HCT116 (cell line): ENCODE data around the gene TFF1. TPM values are rescaled to one million over a fixed set of nuclear protein-coding genes. Genes with fewer than 3 reads are reported as not detected.

Experiments
- ATAC-seq: fragments of 200-7000 bp; cut with Tn5 transposase; 2 replicates; pipeline ENCODE4 v1.9.1; 2020; ENCODE audit warnings: mild to moderate bottlenecking, moderate library complexity
- BruUV-seq: library from RNA; stranded (reverse); fragments of 400-500 nt; replicated peaks from 2 replicates; lab custom pipeline; 2021; lab: Mats Ljungman, UMichigan
- CTCF ChIA-PET: fragments of 300-600 bp; sonication (Branson Sonifier 250); formaldehyde crosslinking; loops from one replicate; lab custom pipeline; 2021; ENCODE audit warnings: antibody characterized with exemption; lab: Charles Lee
- POLR2A ChIA-PET: fragments of 300-600, 350-600 bp; sonication (Branson Sonifier 250); formaldehyde crosslinking; loops from one replicate; lab custom pipeline; 2021; ENCODE audit warnings: antibody characterized with exemption; lab: Charles Lee
- RAD21 ChIA-PET, 2 experiments: fragments of 300-600 bp; sonication (Branson Sonifier 250); formaldehyde crosslinking; loops; one replicate each; lab custom pipeline; 2023; ENCODE audit warnings: low total read pairs in 2 of 2; ENCODE audit not compliant: uncharacterized antibody in 2 of 2, unreplicated experiment in 2 of 2, low non-redundant PET in 1 of 2; lab: Charles Lee
- DNase-seq: peaks from one replicate; pipeline ENCODE4 v3.0.0-alpha.2; 2010; ENCODE audit warnings: low read depth, low spot score
- H2AFZ ChIP-seq: fragments of 200-600 bp; shearing (Covaris generic), sonication (generic); 2 replicates; pipeline ENCODE4 v1.6.1; 2017; ENCODE audit warnings: low read depth, mixed run types, mixed read lengths, antibody characterized with exemption, low read length; ENCODE audit not compliant: poor library complexity, severe bottlenecking
- H3K27ac ChIP-seq: 2 replicates; pipeline ENCODE4 v1.5.1; 2012; ENCODE audit warnings: low read depth, low read length
- H3K27me3 ChIP-seq: fragments of 200-600 bp; sonication (generic); 2 replicates; pipeline ENCODE4 v1.6.1; 2016; ENCODE audit warnings: mixed run types, low read length, mixed read lengths; ENCODE audit not compliant: insufficient read depth
- H3K36me3 ChIP-seq, 2 experiments: fragments of 200-500 bp in 1 of 2; fragments of 200-600 bp in 1 of 2; sonication (Bioruptor generic) in 1 of 2; sonication (generic) in 1 of 2; 2 replicates each; pipeline versions ENCODE4 v1.5.1 to v1.6.1; 2014 to 2016; ENCODE audit warnings: low read length in 2 of 2, inconsistent platforms in 1 of 2, mixed read lengths in 1 of 2, mixed run types in 1 of 2; ENCODE audit not compliant: insufficient read depth in 2 of 2, control insufficient read depth in 1 of 2
- H3K4me1 ChIP-seq, 2 experiments: fragments of 200-600 bp in 1 of 2; sonication (generic) in 1 of 2; 2 replicates each; pipeline versions ENCODE4 v1.5.1 to v1.6.1; 2012 to 2017; ENCODE audit warnings: low read length in 2 of 2, inconsistent platforms in 1 of 2, mild to moderate bottlenecking in 1 of 2, mixed read lengths in 1 of 2, mixed run types in 1 of 2, moderate library complexity in 1 of 2; ENCODE audit not compliant: insufficient read depth in 2 of 2, control insufficient read depth in 1 of 2
- H3K4me2 ChIP-seq: fragments of 200-600 bp; sonication (generic); 2 replicates; pipeline ENCODE4 v1.6.1; 2017; ENCODE audit warnings: mixed run types, low read length, mixed read lengths
- H3K4me3 ChIP-seq, 2 experiments: fragments of 200-600 bp in 1 of 2; sonication (generic) in 1 of 2; replicated peaks in 1 of 2; 2 replicates each; pipeline ENCODE4 v1.5.1; 2011 to 2016; ENCODE audit warnings: low read length in 2 of 2, control low read depth in 1 of 2, low read depth in 1 of 2, mild to moderate bottlenecking in 1 of 2, mixed read lengths in 1 of 2, mixed run types in 1 of 2
- H3K79me2 ChIP-seq: fragments of 200-600 bp; sonication (generic); 2 replicates; pipeline ENCODE4 v1.6.1; 2017; ENCODE audit warnings: mild to moderate bottlenecking, mixed run types, low read length, moderate library complexity, mixed read lengths; ENCODE audit not compliant: insufficient read depth
- H3K9ac ChIP-seq: fragments of 200-600 bp; sonication (generic); 2 replicates; pipeline ENCODE4 v1.6.1; 2016; ENCODE audit warnings: low read length, mixed read lengths
- H3K9me2 ChIP-seq: fragments of 200-600 bp; sonication (generic), shearing (Covaris generic); 2 replicates; pipeline ENCODE4 v1.6.1; 2017; ENCODE audit warnings: mixed run types, mild to moderate bottlenecking, moderate library complexity; ENCODE audit not compliant: insufficient read depth
- H3K9me3 ChIP-seq, 2 experiments: fragments of 200-500 bp in 1 of 2; fragments of 200-600 bp in 1 of 2; sonication (Bioruptor generic) in 1 of 2; sonication (generic) in 1 of 2; 2 replicates each; pipeline ENCODE4 v1.6.1; 2014 to 2017; ENCODE audit warnings: low read length in 2 of 2, mixed read lengths in 2 of 2, inconsistent platforms in 1 of 2, low read depth in 1 of 2, mild to moderate bottlenecking in 1 of 2, mixed run types in 1 of 2, moderate library complexity in 1 of 2; ENCODE audit not compliant: control insufficient read depth in 1 of 2, insufficient read depth in 1 of 2
- H4K20me1 ChIP-seq: fragments of 200-600 bp; sonication (generic), shearing (Covaris generic); 2 replicates; pipeline ENCODE4 v1.6.1; 2017; ENCODE audit warnings: mixed run types, mild to moderate bottlenecking, moderate library complexity; ENCODE audit not compliant: insufficient read depth
- CBX3 ChIP-seq: IDR thresholded peaks from 2 replicates; pipeline ENCODE4 v1.6.1; 2012; ENCODE audit warnings: low read depth
- CEBPB ChIP-seq: IDR thresholded peaks from 2 replicates; pipeline ENCODE4 v1.6.1; 2012; ENCODE audit warnings: low read depth
- EGR1 ChIP-seq: IDR thresholded peaks from 2 replicates; pipeline ENCODE4 v1.6.1; 2012; ENCODE audit warnings: low read depth
- EZH2 ChIP-seq: fragments of 200-600 bp; sonication (generic); IDR thresholded peaks from 2 replicates; pipeline ENCODE4 v1.6.1; 2017; ENCODE audit warnings: antibody characterized with exemption, mixed run types
- EZH2phosphoT487 ChIP-seq: fragments of 200-600 bp; IDR thresholded peaks from 2 replicates; pipeline ENCODE4 v1.6.1; 2018; ENCODE audit warnings: antibody characterized with exemption, borderline replicate concordance
- JUND ChIP-seq: IDR thresholded peaks from 2 replicates; pipeline ENCODE4 v1.6.1; 2012
- POLR2A ChIP-seq: IDR thresholded peaks from 2 replicates; pipeline ENCODE4 v1.7.0; 2011; ENCODE audit warnings: borderline replicate concordance; ENCODE audit not compliant: insufficient read depth, insufficient read length; ENCODE audit errors: extremely low read depth
- POLR2AphosphoS5 ChIP-seq: IDR thresholded peaks from 2 replicates; pipeline ENCODE4 v1.6.1; 2011; ENCODE audit warnings: mild to moderate bottlenecking, low read depth, low read length, moderate library complexity
- RAD21 ChIP-seq: IDR thresholded peaks from 2 replicates; pipeline ENCODE4 v1.6.1; 2012; ENCODE audit warnings: low read depth, mild to moderate bottlenecking
- SIN3A ChIP-seq: IDR thresholded peaks from 2 replicates; pipeline ENCODE4 v1.6.1; 2012; ENCODE audit warnings: low read depth
- SP1 ChIP-seq: IDR thresholded peaks from 2 replicates; pipeline ENCODE4 v1.6.1; 2012; ENCODE audit warnings: low read depth
- SRF ChIP-seq: IDR thresholded peaks from 2 replicates; pipeline ENCODE4 v1.6.1; 2012; ENCODE audit warnings: low read depth
- TCF7L2 ChIP-seq: IDR thresholded peaks from 2 replicates; pipeline ENCODE4 v1.7.0; 2011; ENCODE audit warnings: borderline replicate concordance, inconsistent platforms; ENCODE audit not compliant: insufficient read depth, insufficient read length; ENCODE audit errors: extremely low read depth
- YY1 ChIP-seq: IDR thresholded peaks from 2 replicates; pipeline ENCODE4 v1.6.1; 2011; ENCODE audit warnings: low read length, low read depth, moderate library complexity, mild to moderate bottlenecking; ENCODE audit not compliant: insufficient replicate concordance; ENCODE audit errors: extremely low read depth
- ZFX ChIP-seq: fragments of 450-650 bp; IDR thresholded peaks from 2 replicates; pipeline ENCODE4 v1.6.1; 2017
- ZNF274 ChIP-seq: fragments of 200-500 bp; sonication (Bioruptor generic); IDR thresholded peaks from 2 replicates; pipeline ENCODE4 v1.6.1; 2014; ENCODE audit warnings: mild to moderate bottlenecking, low read depth, low read length, inconsistent platforms
- intact Hi-C: fragments of 100-400 bp; cut with micrococcal nuclease; formaldehyde crosslinking; loops from 2 replicates; pipeline ENCODE4 v1.10.0; 2022
- total RNA-seq: library from RNA; stranded (reverse); gene quantifications from one replicate; pipeline ENCODE4 v1.2.1, GENCODE V29; 2021; ENCODE audit not compliant: unreplicated experiment
- TF ChIP-seq, protein P1 (sequence below), 3 experiments: fragments of 200-600 bp in 1 of 3; sonication (generic) in 1 of 3; IDR thresholded peaks in 2 of 3; conservative IDR thresholded peaks in 1 of 3; 2 replicates each; pipeline ENCODE4 v1.5.1; 2012 to 2017; ENCODE audit warnings: low read depth in 2 of 3, low read length in 2 of 3, antibody characterized with exemption in 1 of 3, borderline replicate concordance in 1 of 3, control low read depth in 1 of 3, mild to moderate bottlenecking in 1 of 3, mixed read lengths in 1 of 3, mixed run types in 1 of 3, moderate library complexity in 1 of 3; ENCODE audit not compliant: insufficient read depth in 1 of 3
- TF ChIP-seq, protein P2 (sequence below): IDR thresholded peaks from 2 replicates; pipeline ENCODE4 v1.6.1; 2012
- TF ChIP-seq, protein P3 (sequence below): IDR thresholded peaks from 2 replicates; pipeline ENCODE4 v1.6.1; 2012

The TFF1 gene
- total RNA-seq, 1 experiment from 2014 or later: 0.61 TPM

DNA sequence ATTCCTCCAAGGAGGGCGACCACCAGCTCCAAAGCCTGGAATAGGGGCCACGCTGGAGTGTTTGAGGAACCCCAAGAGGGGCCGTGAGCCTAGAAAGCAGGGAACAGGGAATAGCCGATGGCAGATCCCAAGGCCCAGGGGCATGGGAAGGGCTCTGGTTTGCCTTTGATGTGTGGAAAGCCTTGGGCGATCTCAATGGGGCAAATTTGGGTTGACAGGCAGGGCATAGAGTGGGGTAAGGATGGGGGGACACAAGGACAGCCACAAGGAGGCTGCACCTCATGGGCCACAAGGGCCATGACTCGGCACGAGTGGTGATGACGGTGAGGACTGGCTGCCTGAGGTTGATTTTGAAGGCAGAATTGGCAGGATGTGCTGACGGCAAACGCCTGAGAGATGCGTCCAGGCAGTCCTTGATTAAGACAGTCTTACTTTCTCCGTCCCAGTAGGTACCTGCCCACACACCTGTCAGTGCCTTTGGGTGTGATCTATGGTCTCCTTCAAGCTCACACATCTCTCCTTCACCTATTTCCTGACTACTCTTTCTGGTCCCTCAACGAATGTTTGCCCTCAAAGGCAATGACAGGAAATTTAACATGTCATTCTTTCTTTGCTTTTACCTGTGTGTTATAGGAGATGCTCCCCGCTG, 31.5 kb upstream of the TFF1 start (continued):
- TF ChIP-seq, protein P1, sequence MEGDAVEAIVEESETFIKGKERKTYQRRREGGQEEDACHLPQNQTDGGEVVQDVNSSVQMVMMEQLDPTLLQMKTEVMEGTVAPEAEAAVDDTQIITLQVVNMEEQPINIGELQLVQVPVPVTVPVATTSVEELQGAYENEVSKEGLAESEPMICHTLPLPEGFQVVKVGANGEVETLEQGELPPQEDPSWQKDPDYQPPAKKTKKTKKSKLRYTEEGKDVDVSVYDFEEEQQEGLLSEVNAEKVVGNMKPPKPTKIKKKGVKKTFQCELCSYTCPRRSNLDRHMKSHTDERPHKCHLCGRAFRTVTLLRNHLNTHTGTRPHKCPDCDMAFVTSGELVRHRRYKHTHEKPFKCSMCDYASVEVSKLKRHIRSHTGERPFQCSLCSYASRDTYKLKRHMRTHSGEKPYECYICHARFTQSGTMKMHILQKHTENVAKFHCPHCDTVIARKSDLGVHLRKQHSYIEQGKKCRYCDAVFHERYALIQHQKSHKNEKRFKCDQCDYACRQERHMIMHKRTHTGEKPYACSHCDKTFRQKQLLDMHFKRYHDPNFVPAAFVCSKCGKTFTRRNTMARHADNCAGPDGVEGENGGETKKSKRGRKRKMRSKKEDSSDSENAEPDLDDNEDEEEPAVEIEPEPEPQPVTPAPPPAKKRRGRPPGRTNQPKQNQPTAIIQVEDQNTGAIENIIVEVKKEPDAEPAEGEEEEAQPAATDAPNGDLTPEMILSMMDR (IDR thresholded peaks at IDR 0.05 in 2 of 3, conservative IDR thresholded peaks at IDR 0.05 in 1 of 3; ENCODE audit: borderline replicate concordance in 1 of 3, insufficient read depth in 1 of 3, low read depth in 2 of 3, low read length in 2 of 3): no peak

DNA sequence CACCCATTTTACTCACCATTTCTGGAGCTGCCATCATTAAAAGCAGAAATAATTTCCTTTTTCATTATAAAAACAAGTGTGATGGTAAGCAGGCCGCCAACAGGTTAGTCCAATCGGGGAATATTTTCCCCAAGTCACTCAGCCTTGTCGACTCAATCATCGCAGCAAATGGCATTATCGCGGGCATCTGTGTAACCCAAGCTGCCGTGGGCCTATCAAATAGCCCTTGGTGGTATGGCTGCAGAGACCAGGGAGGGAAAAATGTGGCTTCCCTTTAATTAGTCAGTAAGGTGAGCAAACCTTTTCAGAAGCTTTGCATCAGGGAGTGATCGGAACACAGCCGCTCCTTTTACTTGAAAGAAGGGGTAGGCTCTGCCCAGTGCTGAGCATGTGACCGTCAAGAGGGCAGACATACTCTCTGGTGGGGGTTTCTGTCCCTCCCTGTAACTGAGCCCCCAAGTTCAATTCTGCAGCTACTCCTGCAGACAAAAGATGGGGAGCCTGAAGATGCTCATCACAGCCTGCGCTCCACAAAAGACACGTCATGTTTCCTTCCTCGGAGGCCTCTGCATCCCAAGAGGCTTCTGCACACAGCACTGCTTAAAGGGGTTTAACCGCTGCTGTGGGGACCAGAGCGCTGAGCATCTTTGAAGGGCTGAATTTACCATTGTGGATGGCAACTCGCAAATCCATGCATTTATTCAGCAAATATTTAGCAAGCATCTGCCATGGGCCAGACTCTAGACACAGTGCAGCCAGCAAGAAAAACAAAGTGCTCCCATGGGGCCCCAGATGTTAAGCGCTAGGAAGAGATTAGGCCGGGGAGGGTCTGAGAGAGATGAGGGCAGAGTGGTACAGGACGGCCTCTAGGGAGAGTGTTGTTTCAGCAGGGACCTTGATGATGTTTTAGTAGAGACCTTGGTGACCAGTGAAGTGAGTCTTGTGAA, 30.7 kb upstream of the TFF1 start:
- CTCF ChIA-PET: no interaction called here
- H3K79me2 ChIP-seq: no peaks in the 10 kb centered on the region

More for the DNA sequence above, 30.7 kb upstream of the TFF1 start:
- no peak for TF ChIP-seq RAD21
- no peak for TF ChIP-seq EZH2phosphoT487
- no peak for TF ChIP-seq EGR1
- no peak for TF ChIP-seq SP1
- no peak for TF ChIP-seq JUND
- no peak for TF ChIP-seq TCF7L2
- no peak for TF ChIP-seq POLR2A
- TF ChIP-seq EZH2: no peak
- TF ChIP-seq YY1: no peak
- TF ChIP-seq SRF: no peak
- no peak for TF ChIP-seq ZNF274
- TF ChIP-seq, protein P2, sequence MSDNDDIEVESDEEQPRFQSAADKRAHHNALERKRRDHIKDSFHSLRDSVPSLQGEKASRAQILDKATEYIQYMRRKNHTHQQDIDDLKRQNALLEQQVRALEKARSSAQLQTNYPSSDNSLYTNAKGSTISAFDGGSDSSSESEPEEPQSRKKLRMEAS: no peak
- TF ChIP-seq, protein P3, sequence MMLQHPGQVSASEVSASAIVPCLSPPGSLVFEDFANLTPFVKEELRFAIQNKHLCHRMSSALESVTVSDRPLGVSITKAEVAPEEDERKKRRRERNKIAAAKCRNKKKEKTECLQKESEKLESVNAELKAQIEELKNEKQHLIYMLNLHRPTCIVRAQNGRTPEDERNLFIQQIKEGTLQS: no peak
- TF ChIP-seq SIN3A: no peak
- TF ChIP-seq CEBPB: no peak
- TF ChIP-seq CBX3: no peak
- TF ChIP-seq ZFX: no peak
- no peak for TF ChIP-seq POLR2AphosphoS5
- TF ChIP-seq, protein P1 (IDR thresholded peaks at IDR 0.05 in 2 of 3, conservative IDR thresholded peaks at IDR 0.05 in 1 of 3; ENCODE audit: borderline replicate concordance in 1 of 3, insufficient read depth in 1 of 3, low read depth in 2 of 3, low read length in 2 of 3): no peak
- Histone ChIP-seq H3K36me3 (no peaks in the 10 kb centered on the region), H3K9me3 (no peaks in the 10 kb centered on the region), H2AFZ (no peak overlapping the region), H3K4me2 (no peak overlapping the region), H3K4me1 (no peaks in the 10 kb centered on the region), H3K9ac (no peak overlapping the region), H3K4me3 (no peak overlapping the region), H4K20me1 (no peaks in the 10 kb centered on the region), H3K9me2 (no peaks in the 10 kb centered on the region), H3K27ac (no peak overlapping the region), H3K27me3 (no peaks in the 10 kb centered on the region)
- RAD21 ChIA-PET: no interaction called here
- ATAC-seq (no peak), DNase-seq (no peak)
- BruUV-seq: no TSS peak
- POLR2A ChIA-PET: no interaction called here
- intact Hi-C loops: no loop called here
